GM21619 (cell line): Measurements from ENCODE around the gene SPECC1L.
"Not testable (repeated sequence)": the region's sequence is repeated elsewhere in the genome, so short reads cannot be mapped to it uniquely, and the experiment has no call there.

Experiments
- ATAC-seq: cut with Tn5 transposase; IDR thresholded peaks from one replicate; pipeline ENCODE4 v1.9.1; 2021; ENCODE audit not compliant: unreplicated experiment

The SPECC1L gene

DNA sequence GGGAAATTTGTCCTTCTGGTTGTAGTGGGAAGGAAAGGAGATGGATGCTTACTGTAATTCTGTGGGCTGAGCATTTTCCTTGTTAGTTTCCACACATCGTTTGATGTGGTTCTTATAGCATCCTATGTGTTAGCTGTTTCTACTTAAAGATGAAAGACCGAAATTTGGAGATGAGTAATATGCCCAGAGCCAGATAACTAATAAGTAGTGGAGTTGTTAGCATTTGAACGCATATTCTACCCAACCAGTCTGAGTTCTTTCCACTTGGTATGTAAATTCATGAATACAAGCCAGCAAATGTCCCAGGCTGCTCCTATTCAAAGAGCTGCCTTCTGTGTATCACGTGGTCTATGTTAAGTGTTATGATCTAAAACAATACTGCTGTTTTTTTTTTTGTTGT lies 14.6 kb downstream of the SPECC1L start:
- no peak for ATAC-seq

DNA sequence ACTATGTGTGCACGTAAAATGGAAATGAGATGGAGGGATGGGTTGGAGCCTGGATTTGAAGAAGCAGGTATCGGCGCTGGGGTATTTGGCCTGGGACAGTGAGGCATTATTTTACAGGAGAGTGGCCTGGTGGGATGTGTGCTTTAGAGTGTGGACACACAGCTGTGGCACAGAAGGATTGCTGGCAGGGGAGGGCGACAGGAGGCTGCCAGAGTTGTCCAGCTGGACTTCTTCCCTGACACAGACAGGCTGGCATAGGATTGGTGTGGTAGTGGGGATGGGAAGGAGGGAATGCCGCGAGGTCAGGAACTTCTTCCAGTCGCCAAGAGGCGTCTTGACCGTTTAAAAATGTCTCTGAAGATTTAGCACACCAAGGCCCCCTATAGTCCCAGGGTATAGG lies 16.6 kb downstream of the SPECC1L start:
- ATAC-seq, result not testable (repeated sequence)

- ATAC-seq, result not testable (repeated sequence)
Measured at GRCh38 chr22:24287801-24288200, 17.2 kb downstream of the SPECC1L start.

DNA sequence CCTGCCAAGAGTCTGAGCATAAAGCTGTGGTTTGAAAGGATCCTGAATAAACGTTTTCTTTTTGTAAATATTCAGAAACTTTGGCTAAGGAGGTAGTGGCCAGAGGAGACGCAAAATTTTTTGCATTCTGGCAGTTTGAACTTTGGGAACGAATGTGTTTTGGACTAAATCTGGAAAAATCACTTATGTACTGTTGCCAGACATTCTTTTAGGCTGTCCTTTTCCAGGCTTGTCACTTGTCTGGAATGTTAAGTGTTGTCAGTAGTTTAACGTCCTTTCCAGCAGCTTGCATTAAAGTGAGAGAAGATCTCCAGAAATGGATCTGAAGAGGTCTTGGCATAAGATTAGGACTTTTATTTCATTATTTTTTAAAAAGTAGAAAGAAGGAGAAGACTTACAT lies 18.5 kb downstream of the SPECC1L start:
- ATAC-seq, result no peak

GRCh38 chr22:24289741-24290163 lies 19.1 kb downstream of the SPECC1L start:
- no peak for ATAC-seq

GRCh38 chr22:24290459-24290858 lies 19.8 kb downstream of the SPECC1L start:
- no peak for ATAC-seq

GRCh38 chr22:24291515-24292201 lies 21.0 kb downstream of the SPECC1L start:
- ATAC-seq, result no peak

- not testable (repeated sequence) for ATAC-seq
Measured at GRCh38 chr22:24292202-24292830, 21.7 kb downstream of the SPECC1L start.

- ATAC-seq, result not testable (repeated sequence)
Measured at GRCh38 chr22:24294913-24295312, 24.3 kb downstream of the SPECC1L start.

- ATAC-seq, result not testable (repeated sequence)
Measured at GRCh38 chr22:24298497-24299155, 28.0 kb downstream of the SPECC1L start.

DNA sequence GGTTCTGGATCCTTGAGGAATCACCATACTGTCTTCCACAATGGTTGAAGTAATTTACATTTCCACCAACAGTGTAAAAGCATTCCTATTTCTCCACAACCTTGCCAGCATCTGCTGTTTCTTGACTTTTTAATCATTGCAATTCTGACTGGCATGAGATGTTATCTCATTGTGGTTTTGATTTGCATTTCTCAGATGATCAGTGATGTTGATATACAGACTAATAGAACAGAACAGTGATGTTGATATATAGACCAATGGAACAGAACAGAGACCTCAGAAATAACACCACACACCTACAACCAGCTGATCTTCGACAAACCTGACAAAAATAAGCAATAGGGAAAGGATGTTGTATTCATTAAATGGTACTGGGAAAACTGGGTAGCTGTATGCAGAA lies 29.9 kb downstream of the SPECC1L start:
- ATAC-seq, result not testable (repeated sequence)

GRCh38 chr22:24302591-24302990 lies 32.0 kb downstream of the SPECC1L start:
- ATAC-seq, result no peak

DNA sequence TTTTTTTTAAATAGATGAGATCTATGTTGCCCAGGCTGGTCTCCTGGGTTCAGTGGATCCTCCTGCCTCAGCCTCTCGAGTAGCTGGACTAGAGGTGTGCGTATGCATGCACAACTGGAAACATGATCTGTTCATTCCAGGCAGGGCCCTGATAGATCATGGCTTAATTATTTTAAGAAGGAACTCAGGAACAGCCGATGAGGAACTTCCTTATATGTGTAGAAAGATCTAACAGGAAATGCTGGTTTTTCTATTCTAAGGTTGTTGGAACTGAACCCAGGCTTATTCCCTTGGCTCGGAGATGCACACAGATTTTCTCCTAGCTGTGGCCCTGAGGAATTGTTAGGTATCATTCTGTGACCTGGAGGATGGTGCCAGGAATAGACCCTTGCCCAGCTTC lies 32.4 kb downstream of the SPECC1L start:
- ATAC-seq, result no peak

- no peak for ATAC-seq
Measured at GRCh38 chr22:24304062-24304675, 33.5 kb downstream of the SPECC1L start.

GRCh38 chr22:24305260-24305692 lies 34.6 kb downstream of the SPECC1L start:
- ATAC-seq, result no peak

- ATAC-seq, result no peak
Measured at GRCh38 chr22:24310969-24311368, 40.3 kb downstream of the SPECC1L start.

DNA sequence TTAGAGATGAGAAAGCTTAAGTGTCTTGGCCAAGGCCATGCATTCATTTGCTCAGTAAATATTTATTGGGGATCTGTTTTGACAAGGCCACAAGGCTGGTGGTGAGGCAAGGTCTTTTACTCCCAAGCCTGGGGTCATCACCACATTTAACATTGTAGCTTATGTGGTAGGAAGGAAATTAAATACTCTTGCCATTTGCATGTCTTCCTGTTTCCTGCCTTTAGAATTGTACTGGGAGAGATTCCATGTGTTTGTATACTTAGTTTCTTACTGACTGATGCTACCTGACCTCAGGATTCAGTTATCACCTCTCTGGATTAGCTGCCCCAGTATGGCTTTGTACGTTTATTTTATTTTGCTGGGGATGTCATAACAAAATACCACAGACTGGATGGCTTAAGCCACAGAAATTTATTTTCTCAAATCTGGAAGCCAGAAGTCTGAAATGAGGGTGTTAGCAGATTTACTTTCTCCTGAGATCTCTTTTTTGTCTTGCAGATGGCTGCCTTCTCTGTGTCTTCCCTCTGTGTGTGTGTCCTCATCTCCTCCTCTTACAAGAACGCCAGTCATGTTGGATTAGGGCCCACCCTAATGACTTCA lies 44.8 kb downstream of the SPECC1L start:
- no peak for ATAC-seq

- ATAC-seq, result not testable (repeated sequence)
Measured at GRCh38 chr22:24316264-24316663, 45.6 kb downstream of the SPECC1L start.

GRCh38 chr22:24317511-24317910 lies 46.9 kb downstream of the SPECC1L start:
- ATAC-seq, result not testable (repeated sequence)

DNA sequence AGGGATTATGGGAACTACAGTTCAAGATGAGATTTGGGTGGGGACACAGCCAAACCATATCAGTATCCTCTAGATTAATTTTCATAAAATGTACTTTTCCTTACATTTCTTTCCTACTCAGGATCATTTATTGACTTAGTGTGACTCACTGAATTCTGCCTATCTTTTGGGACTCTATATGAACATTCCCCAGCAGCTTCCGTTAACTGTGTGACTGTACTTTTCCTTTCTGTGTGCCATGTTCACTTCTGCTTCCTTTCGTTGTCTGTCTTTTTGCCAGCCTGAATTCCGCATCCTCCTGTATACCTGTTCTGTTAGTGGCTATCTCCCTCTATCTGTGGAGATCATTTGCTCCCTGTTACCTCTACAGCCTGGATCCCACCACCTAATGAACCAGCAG lies 48.8 kb downstream of the SPECC1L start:
- no peak for ATAC-seq

DNA sequence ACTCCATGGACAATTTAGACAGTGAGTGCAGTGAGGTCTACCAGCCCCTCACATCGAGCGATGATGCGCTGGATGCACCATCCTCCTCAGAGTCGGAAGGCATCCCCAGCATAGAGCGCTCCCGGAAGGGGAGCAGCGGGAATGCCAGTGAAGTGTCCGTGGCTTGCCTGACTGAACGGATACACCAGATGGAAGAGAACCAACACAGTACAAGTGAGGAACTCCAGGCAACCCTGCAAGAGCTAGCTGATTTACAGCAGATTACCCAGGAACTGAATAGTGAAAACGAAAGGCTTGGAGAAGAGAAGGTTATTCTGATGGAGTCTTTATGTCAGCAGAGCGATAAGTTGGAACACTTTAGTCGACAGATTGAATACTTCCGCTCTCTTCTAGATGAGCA lies 51.4 kb downstream of the SPECC1L start:
- ATAC-seq, result no peak
